Caki2 (cell line): ENCODE data around the gene SPAG9. TPM values are rescaled to one million over a fixed set of nuclear protein-coding genes. Genes with fewer than 3 reads are reported as not detected.

Experiments used
- DNase-seq: peaks from one replicate; pipeline ENCODE4 v3.0.0-alpha.2; 2015; ENCODE audit warnings: low read depth
- in situ Hi-C: cut with HindIII; loops from 2 replicates; pipeline ENCODE4 v1.10.0; 2016; ENCODE audit warnings: low sequenced_read_pairs, low pct_unique_long_range_greater_than_20kb, mixed read lengths
- total RNA-seq: library from RNA; depleted of rRNA; stranded (reverse); fragments of >200 nt; shearing (Covaris generic); gene quantifications from 2 replicates; pipeline ENCODE4 v1.2.3, GENCODE V29; 2014; ENCODE audit warnings: low replicate concordance

SPAG9 gene
- total RNA-seq, 1 experiment from 2014 or later = 97.9 TPM

DNA sequence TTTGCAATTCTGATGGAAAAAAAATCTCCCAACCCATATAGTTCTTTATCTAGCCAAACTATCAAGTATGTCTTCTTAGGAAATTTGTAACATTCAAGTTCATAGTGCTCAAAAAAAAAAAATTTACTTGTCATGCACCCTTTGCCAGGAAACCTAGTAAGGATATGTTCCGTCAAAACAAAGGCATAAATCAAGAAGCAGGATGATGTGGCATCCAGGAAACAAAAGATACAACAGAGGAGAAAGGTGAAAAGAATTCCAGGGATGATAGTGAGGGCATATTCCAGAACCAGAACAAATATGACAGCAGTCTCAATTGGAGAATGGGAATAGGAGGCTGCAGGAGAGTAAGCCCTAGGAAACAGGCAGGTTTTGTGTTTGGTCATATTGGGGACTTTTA is 104.6 kb downstream of the SPAG9 start:
- in situ Hi-C loops = no loop called here
- DNase-seq = no peak

DNA sequence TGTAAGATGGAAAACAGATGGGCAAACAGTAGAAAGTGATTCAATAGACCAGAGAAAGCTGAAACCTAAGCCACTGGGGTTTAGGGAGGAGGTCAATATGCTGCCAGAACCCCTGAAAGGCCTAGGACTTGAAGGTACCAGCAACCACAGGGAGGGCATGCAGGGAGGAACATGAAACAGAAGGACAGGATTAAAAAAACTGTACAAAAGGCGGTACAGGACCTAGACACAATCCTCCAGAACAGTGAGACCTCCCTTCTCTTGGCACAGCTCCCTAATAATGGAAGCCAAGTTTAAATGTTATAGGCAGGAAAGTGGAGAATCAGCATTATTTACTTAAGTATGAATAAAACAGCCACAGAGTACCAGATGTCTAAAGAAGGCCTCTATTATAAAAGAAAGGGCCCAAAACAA is 105.5 kb downstream of the SPAG9 start:
- in situ Hi-C loops = no loop called here
- no peak for DNase-seq

DNA sequence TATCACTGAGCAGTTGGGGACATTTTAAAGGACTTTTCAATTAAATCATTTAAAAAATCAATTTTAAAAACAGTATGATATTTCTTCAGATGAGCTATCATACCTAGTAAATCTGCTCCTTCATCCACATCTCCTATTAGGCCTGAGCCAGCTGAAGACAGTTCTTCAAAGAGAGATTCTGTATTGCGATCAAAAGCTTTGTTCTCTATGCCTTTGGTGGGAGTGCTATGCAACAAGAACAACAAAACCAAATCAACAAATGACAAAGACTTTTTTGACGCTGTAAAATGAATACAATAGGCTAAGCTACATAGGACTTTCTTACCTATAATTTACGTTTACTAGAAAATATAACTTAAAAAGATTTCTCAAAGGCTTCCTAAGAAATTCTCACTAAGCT is 106.5 kb downstream of the SPAG9 start:
- in situ Hi-C loops = no loop called here
- DNase-seq = no peak

DNA sequence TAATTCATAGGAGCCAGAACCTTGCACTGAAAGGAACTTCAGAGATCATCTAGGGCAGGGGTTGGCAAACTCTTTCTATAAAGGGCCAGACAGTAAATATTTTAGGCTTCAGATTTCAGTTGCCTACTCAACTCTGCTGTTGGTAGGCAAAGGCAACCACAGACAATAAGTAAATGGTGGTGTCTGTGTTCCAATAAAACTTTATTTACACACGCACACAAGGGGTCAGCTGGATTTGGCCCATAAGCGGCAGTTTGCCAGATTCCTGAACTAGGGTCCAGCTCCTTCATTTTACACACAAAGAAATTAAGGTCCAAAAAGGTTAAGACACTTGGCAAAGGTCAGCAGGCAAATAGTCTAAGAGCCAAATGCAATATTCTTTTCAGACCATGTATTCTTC is 107.3 kb downstream of the SPAG9 start:
- in situ Hi-C loops = no loop called here

DNA sequence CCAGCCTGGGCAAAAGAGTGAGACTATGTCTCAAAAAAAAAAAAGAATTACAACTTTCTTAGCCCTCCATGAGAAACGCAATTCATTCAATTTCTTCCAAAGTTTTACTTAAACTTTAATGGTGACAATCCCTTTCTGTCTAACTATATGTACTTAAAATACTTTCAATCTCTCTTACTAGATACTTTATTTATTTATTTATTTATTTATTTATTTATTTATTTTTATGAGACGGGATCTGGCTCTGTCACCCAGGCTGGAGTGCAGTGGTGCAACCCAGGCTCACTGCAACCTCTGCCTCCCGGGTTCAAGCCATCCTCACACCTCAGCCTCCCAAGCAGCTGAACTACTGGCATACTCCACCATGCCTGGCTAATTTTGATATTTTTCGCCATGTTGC is 108.1 kb downstream of the SPAG9 start:
- DNase-seq = no peak
- in situ Hi-C loops = no loop called here

More for the DNA sequence above, 107.3 kb downstream of the SPAG9 start:
- no peak for DNase-seq

DNA sequence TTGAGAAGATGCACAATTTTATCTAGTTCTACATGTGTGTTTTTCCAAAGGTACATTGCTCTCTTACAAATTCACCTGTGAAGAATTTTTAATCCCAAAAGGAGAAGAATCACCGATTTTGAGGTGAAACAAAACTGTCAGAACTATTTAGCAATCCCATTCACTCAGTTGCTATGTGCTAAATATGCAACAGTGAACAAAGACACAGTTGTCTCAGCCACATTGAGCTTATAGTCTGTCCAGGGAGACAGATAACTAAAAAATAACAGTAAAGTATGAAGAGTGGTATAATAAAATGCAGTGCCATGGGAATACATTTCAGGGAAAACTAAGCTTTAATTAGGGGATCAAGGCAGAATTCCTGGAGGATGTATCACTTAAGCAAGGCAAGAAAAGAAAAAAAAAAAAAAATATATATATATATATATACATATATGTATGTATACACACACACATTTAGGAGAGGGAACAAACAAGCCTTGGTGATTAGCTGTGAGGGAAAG is 110.4 kb downstream of the SPAG9 start:
- DNase-seq = no peak
- in situ Hi-C loops = no loop called here

DNA sequence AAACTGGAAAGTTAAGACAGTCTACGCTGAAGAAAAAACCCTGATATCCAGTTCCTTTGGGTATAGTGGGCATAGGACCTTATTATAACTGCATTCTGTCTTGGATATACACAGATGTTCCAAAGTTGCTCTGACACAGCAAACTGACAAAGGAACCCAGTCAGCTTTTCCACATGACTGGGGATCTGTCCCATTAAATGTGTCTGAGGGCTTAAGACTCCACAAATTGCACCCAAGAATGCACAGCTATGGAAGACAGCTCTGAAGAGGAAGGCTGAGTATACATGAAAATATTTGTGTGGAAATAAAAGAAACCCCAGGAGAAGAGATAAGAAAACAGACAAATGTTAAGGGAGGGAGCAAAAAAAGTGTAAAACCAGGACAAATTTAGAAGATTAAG is 114.1 kb downstream of the SPAG9 start:
- in situ Hi-C loops = no loop called here

DNA sequence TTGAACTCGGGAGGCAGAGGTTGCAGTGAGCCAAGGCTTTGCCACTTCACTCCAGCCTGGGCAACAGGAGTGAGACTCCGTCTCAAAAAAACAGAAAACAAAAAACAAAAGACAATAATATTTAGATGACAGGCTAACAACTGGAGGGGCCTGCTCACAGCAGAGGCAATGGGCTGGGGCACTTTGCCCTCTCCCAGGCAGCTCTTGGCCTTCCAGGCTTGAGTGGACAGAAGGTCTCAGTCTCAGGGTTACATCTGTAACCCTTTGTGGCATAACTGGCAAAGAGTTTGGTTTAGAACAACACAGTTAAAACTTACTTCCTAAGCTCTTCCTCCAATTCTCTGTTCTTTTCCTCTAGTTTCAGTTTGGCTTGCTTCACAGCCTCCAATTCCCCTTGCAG is 114.9 kb downstream of the SPAG9 start:
- in situ Hi-C loops = no loop called here
- no peak for DNase-seq

More for the DNA sequence above, 114.1 kb downstream of the SPAG9 start:
- no peak for DNase-seq

DNA sequence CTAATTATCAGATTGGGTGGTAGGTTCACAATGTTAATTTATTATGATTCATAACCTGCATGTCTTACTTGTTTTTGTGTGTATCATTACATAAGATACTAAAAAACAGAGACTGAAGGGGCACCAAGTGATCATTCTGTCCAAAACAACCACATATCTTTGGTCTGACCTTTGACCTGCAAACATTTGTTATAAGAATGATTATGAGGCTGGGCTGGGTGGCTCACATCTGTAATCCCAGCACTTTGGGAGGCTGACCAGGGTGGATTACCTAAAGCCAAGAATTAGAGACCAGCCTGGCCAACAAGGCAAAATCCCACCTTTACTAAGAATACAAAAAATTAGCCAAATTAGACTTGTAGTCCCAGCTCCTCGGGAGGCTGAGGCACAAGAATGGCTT is 116.4 kb downstream of the SPAG9 start:
- in situ Hi-C loops = no loop called here
- no peak for DNase-seq

DNA sequence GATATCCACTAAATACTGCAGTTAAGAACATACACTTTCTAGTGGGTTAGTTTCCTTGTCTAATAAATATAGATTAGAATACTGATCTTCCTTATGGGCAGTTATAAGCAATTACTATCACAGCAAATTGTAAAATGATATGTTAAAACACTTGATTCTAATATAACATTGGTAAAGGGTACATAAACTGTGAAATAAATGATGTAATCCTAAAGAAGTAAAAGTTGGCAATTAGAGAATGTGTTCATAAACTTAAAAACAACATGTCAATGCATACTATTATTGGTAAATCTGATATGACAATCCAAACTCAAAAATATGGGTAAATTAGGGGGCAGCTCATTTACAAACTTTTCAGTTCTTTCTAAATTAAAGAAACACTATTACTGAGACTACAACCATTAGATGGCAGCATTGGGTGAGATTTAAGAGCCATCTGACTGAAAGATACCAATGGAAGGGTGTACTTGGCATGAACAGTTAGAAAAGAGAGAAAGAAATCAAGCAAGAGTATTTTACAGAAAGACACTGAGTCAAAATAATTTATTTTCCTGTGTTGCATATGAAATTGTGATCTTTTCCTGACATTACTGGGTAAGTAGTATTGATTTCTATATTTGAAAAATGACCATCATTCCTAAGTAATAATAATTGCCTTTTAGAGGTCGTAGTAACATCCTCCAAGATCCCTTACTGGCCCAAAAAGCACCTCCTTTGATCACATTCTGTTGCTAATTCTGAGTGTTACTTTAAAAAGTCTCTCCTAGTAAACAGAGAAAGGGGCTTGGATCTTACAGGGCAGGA is 119.6 kb downstream of the SPAG9 start:
- in situ Hi-C loops = no loop called here
- DNase-seq = peak; percentile 57

DNA sequence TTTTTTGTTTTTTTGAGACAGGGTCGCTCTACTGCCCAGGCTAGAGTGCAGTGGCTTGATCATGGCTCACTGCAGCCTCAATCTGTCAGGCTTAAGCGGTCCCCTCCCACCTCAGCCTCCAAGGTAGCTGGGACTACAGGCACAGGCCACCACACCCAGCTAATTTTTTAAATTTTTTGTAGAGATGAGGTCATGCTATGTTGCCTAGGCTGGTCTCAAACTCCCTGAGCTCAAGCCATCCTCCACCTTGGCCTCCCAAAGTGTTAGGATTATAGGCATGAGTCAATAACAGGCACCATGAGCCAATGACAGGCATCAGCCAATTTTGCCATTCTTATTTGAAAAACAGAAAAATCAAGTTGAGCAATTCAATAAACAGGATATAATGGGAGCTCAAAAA is 125.0 kb downstream of the SPAG9 start:
- DNase-seq = no peak
- in situ Hi-C loops = no loop called here

DNA sequence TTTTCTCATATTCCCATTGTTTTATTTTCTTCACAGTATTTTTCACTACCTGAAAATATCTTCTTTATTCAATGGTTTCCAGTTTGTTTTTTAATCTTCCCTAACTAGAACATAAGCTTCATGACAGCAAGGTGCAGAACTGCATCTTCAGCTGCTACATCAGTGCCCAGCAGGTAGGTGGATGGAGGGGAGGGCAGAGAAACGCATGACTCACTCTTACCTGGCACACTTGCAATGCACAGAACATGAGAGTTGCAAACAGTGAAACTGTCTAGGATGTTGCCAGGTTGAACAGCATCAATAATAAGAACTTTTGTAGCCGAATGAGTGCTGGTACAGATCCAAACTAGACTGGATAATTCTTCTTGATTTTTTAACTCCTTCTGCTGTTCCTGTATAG is 127.1 kb downstream of the SPAG9 start:
- in situ Hi-C loops = no loop called here

DNA sequence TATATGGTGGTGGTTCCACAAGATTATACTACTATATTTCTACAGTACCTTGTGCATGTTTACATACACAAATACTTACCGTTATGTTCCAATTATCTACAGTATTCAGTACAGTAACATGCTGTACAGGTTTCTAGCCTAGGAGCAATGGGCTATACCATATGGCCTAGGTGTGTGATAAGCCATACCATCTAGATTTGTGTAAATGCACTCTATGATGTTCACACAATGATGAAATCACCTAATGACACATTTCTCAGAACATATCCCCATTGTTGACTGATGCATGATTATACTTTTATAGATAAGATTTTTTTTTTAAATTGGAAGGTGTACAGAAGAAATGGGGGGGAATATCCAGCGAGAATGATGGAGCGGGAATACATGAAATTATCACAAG is 131.5 kb downstream of the SPAG9 start:
- no peak for DNase-seq
- in situ Hi-C loops = no loop called here

More for the DNA sequence above, 127.1 kb downstream of the SPAG9 start:
- DNase-seq = no peak

DNA sequence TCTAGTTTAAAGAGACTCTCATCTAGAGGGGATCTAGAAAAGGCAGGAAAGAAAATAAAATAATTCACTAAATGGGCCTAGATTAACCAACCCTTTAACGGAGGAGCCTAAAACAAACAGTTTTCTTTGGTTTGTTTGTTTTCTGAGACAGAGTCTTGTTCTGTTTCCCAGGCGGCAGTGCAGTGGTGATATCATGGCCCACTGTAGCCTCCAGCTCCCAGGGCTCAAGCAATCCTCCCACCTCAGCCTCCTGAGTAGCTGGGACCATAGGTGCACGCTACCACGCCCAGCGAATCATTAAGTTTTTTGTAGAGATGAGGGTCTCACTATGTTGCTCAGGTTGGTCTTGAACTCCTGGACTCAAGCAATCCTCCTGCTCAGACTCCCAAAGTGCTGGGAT is 132.2 kb downstream of the SPAG9 start:
- in situ Hi-C loops = no loop called here
- DNase-seq = no peak

DNA sequence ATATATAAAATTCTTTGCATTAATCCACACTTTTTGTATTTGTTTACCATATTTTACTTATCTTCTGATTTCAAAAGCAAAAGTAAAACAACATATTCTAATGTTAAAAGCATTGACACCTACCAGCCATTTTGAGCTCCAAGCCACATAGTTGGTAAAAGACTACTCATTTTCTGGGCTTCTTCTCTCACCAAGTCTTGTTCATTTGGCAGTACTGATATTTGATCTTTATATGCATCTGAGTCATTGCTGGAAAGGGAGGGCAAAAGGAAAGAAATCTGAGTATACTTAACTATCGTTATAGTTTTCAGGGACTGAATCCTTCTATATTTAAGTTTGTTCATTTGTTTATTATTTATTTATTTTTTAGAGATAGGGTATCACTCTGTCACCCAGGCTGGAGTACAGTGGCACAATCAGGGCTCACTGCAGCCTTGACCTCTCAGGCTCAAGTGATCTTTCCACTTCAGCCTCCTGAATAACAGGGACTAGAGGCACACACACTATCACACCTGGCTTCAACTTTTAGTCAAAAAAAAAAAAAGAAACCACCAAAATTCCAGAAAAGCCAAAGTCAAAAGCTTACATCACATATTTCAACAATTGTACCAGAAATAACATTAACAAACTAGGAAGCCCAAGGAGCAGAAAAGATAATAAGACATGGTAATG is 133.5 kb downstream of the SPAG9 start:
- in situ Hi-C loops = no loop called here
- no peak for DNase-seq

DNA sequence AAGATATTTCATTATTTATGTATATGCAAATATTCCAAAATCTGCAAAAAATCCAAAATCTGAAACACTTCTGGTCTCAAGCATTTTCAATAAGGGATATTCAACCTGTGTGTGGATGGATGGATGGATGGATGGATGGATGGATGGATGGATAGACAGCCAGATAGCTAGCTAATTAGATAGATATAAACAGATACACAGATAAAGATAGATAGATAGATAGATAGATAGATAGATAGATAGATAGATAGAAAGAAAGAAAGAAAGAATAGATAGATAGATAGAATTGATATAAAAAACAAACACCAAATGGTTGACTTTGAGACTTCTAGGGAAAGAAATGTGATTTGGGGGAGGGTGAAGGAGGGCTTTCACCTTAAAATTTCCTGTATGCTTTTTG is 139.4 kb downstream of the SPAG9 start:
- no peak for DNase-seq
- in situ Hi-C loops = no loop called here

DNA sequence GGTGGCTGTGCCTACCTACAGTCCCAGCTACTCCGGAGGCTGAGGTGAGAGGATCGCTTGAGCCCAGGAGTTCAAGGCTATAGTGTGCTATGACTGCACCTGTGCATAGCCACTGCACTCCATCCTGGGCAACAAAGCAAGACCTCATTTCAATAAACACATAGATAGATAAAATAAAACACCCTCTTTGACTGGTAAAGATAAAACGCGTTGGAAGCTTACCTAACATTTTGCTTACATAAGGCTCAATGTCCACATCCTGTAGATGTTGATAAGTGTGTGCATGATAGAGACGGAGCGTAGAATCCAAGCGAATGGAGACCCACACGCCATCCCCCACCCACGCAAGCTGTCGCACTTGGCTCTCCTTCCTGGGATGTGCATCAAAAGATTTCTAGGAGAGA is 141.1 kb downstream of the SPAG9 start:
- no peak for DNase-seq
- in situ Hi-C loops = no loop called here

DNA sequence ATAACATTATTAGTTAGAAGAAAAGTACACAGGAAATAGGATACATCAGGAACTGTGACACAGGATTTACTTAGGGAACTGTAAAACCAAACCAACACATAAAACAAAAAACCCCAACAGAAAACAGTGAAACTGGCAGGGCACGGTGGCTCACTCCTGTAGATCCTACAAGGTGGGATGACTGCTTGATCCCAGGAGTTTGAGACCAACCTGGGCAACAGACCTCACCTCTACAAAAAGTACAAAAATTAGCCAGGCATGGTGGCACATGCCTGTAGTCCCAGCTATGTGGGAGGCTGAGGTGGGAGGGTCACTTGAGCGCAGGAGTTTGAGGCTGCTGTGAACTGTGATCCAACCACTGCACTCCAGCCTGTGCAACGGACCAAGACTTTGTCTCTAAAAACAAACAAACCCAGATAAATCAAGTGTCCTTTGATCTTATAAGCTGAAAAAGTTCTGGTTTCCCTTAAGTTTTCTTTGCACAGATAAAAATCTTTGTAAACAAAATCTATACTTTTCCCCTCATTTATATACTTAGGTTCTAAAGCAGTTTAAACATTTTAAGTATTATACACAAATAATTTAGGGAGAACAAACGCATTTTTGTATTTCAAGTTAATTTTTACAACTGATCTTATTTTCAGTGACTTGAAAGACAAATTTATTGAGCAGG is 143.0 kb downstream of the SPAG9 start:
- in situ Hi-C loops = no loop called here
- DNase-seq = no peak

DNA sequence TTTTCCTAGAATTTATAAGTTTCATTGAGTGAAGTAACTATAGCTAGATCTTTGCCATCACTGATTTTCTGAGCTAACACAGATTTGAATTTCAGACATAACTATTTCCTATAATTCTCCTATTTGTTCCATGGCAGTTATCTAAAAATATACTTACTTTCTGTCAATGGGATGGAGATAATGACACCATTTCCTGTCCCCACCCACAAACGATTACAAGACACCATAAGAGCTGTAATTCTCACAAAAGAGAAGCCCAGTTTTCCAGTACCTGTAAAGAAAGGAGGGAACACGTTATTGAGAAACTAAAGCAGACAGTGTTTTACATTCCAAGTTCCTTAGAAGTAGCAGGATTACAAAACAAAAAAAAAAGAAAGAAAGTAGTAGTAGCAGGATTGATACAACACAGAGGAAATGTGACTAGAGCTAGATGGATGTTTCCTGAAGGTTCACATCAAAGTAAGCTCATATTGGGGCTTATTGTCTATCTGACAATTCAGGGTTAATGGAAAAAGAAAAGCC is 143.7 kb downstream of the SPAG9 start:
- in situ Hi-C loops = no loop called here
- DNase-seq = no peak
